Esophagus (tissue), 2 donors: ENCODE data around the gene GBA2. TPM values are rescaled to one million over a fixed set of nuclear protein-coding genes. Genes with fewer than 3 reads are reported as not detected.
A peak's percentile ranks its signal among the peaks of the same experiment; 100 is the strongest.

ENCODE experiments used
- H3K27ac ChIP-seq, 2 donors: one replicate each; pipeline ENCODE4 v1.5.1; 2013; ENCODE audit warnings: low read depth in 2 of 2, mild to moderate bottlenecking in 2 of 2, inconsistent platforms in 1 of 2, low read length in 1 of 2, moderate library complexity in 1 of 2
- H3K27me3 ChIP-seq, 2 donors: one replicate each; pipeline ENCODE4 v1.6.1; 2013; ENCODE audit warnings: low read length in 2 of 2, control low read depth in 1 of 2, mild to moderate bottlenecking in 1 of 2; ENCODE audit not compliant: insufficient read depth in 2 of 2, control insufficient read depth in 1 of 2
- H3K36me3 ChIP-seq, 2 donors: one replicate each; pipeline ENCODE4 v1.6.1; 2013; ENCODE audit warnings: low read length in 1 of 2; ENCODE audit not compliant: control insufficient read depth in 2 of 2, insufficient read depth in 2 of 2
- H3K4me1 ChIP-seq, 2 donors: one replicate each; pipeline ENCODE4 v1.6.1; 2013; ENCODE audit warnings: low read length in 1 of 2; ENCODE audit not compliant: control insufficient read depth in 2 of 2, insufficient read depth in 2 of 2
- H3K4me3 ChIP-seq, 2 donors: one replicate each; pipeline ENCODE4 v1.5.1; 2013; ENCODE audit warnings: low read length in 2 of 2, mild to moderate bottlenecking in 2 of 2, low read depth in 1 of 2, moderate library complexity in 1 of 2
- H3K9me3 ChIP-seq, 2 donors: one replicate each; pipeline ENCODE4 v1.6.1; 2013; ENCODE audit warnings: mild to moderate bottlenecking in 2 of 2, low read depth in 1 of 2, low read length in 1 of 2, moderate library complexity in 1 of 2; ENCODE audit not compliant: control insufficient read depth in 2 of 2, insufficient read depth in 1 of 2
- WGBS, 2 donors: extraction: QIAGEN DNeasy Blood & Tissue Kit; methylation state at CpG; one replicate each; pipeline ENCODE4 v1.1.7; 2013; 5-methylcytosine and 5-hydroxymethylcytosine counted together
- polyA plus RNA-seq, 2 donors: library from polyadenylated mRNA; stranded (reverse); fragments of 200-250 nt; gene quantifications; one replicate each; pipeline ENCODE4 v1.2.3, GENCODE V29; 2013
- donor health status: healthy with polysubstance abuse.
- donor health status: Bipolar disorder and iron deficiency.

GBA2 gene
- polyA plus RNA-seq, 2 donors, result 26.7 to 45.8 TPM

- no peaks in the 10 kb centered on the region for H3K9me3 ChIP-seq
- H3K36me3 ChIP-seq, result peaks cover 5 to 21% of the 10 kb centered on the region in 2 donors
- no peaks in the 10 kb centered on the region for H3K27me3 ChIP-seq
- peak overlapping the region; percentile 81 to 83 for H3K4me3 ChIP-seq
- 1 to 2% methylated on average over 14 of the region's 14 CpGs for WGBS, 2 donors
- peaks cover 10 to 11% of the 10 kb centered on the region in 2 donors for H3K4me1 ChIP-seq
- peak overlapping the region; percentile 99 for H3K27ac ChIP-seq
Observed at GRCh38 chr9:35732800-35733541, 16.1 kb downstream of the GBA2 start.

- Histone ChIP-seq H3K9me3 (no peaks in the 10 kb centered on the region), H3K4me3 (peak within 1 kb of the TSS; percentile 81 to 83), H3K27me3 (no peaks in the 10 kb centered on the region), H3K27ac (peak within 1 kb of the TSS; percentile 99), H3K36me3 (peaks cover 4 to 16% of the 10 kb centered on the region in 2 donors), H3K4me1 (peaks cover 10 to 11% of the 10 kb centered on the region in 2 donors)
- 0% methylated on average over 49 of the region's 49 CpGs for WGBS, 2 donors
Observed at GRCh38 chr9:35732185-35732799, 16.7 kb downstream of the GBA2 start, which contains the start of the genes CREB3 and TLN1. TSS of gene CREB3 (plus strand) at chr9:35732666. CDS start at chr9:35732773, 107 bp downstream. TSS of gene TLN1 (minus strand) at chr9:35732195. CDS start at chr9:35725694, 6,501 bp downstream.

GRCh38 chr9:35731415-35732184, 17.4 kb downstream of the GBA2 start:
- Histone ChIP-seq H3K4me1 (peaks cover 10 to 14% of the 10 kb centered on the region in 2 donors), H3K9me3 (no peaks in the 10 kb centered on the region), H3K4me3 (peak overlapping the region; percentile 81 to 83), H3K27me3 (no peaks in the 10 kb centered on the region), H3K36me3 (peaks cover 4 to 9% of the 10 kb centered on the region in 2 donors), H3K27ac (peak overlapping the region; percentile 99)
- 1% methylated on average over 42 to 47 of the region's 47 CpGs for WGBS, 2 donors

- WGBS, 2 donors, result 66 to 76% methylated on average over 2 of the region's 2 CpGs
- Histone ChIP-seq H3K27ac (peak overlapping the region; percentile 86 to 99), H3K4me1 (peaks cover 10 to 14% of the 10 kb centered on the region in 2 donors), H3K27me3 (no peaks in the 10 kb centered on the region), H3K4me3 (peak overlapping the region in 1 of 2 donors; percentile 9), H3K36me3 (peaks cover 3% of the 10 kb centered on the region in 2 donors), H3K9me3 (no peaks in the 10 kb centered on the region)
Observed at GRCh38 chr9:35730486-35730854, 18.6 kb downstream of the GBA2 start.

- Histone ChIP-seq H3K9me3 (no peaks in the 10 kb centered on the region), H3K4me3 (peak overlapping the region; percentile 3 to 9), H3K27ac (peak overlapping the region; percentile 86 to 99), H3K27me3 (no peaks in the 10 kb centered on the region), H3K4me1 (peaks cover 10 to 14% of the 10 kb centered on the region in 2 donors), H3K36me3 (peaks cover 0 to 8% of the 10 kb centered on the region in 2 donors)
- WGBS, 2 donors, result 33 to 40% methylated on average over 6 of the region's 6 CpGs
Observed at GRCh38 chr9:35729700-35730485, 19.1 kb downstream of the GBA2 start.

- Histone ChIP-seq H3K4me3 (peak overlapping the region in 1 of 2 donors; percentile 9), H3K9me3 (no peaks in the 10 kb centered on the region), H3K27ac (peak overlapping the region; percentile 62 to 99), H3K4me1 (peaks cover 10 to 14% of the 10 kb centered on the region in 2 donors), H3K36me3 (peaks cover 3 to 13% of the 10 kb centered on the region in 2 donors), H3K27me3 (no peaks in the 10 kb centered on the region)
- WGBS, 2 donors, result 58 to 59% methylated on average over 3 of the region's 3 CpGs
Observed at GRCh38 chr9:35729101-35729500, 19.9 kb downstream of the GBA2 start.

GRCh38 chr9:35728041-35728971, 20.7 kb downstream of the GBA2 start:
- Histone ChIP-seq H3K4me3 (peak overlapping the region; percentile 23 to 27), H3K27me3 (no peaks in the 10 kb centered on the region), H3K27ac (peak overlapping the region; percentile 85), H3K9me3 (no peaks in the 10 kb centered on the region), H3K36me3 (peaks cover 8 to 20% of the 10 kb centered on the region in 2 donors), H3K4me1 (peaks cover 10 to 14% of the 10 kb centered on the region in 2 donors)
- 23 to 27% methylated on average over 9 to 10 of the region's 10 CpGs for WGBS, 2 donors

- Histone ChIP-seq H3K36me3 (peaks cover 8 to 22% of the 10 kb centered on the region in 2 donors), H3K4me1 (peaks cover 8 to 14% of the 10 kb centered on the region in 2 donors), H3K9me3 (no peaks in the 10 kb centered on the region), H3K4me3 (peak overlapping the region in 1 of 2 donors; percentile 0), H3K27ac (peak overlapping the region; percentile 85), H3K27me3 (no peaks in the 10 kb centered on the region)
- WGBS, 2 donors, result 50 to 52% methylated on average over 5 of the region's 5 CpGs
Observed at GRCh38 chr9:35727676-35728040, 21.4 kb downstream of the GBA2 start.
